GM13976 (cell line): ENCODE results near the gene LRMDA.

ENCODE experiments used
- DNase-seq: peaks from one replicate; pipeline ENCODE4 v3.0.0; 2012; ENCODE audit warnings: low spot score
- CTCF ChIP-seq: IDR thresholded peaks from 2 replicates; pipeline ENCODE4 v1.5.1; 2012; ENCODE audit warnings: borderline replicate concordance, mild to moderate bottlenecking; ENCODE audit not compliant: insufficient read depth; ENCODE audit errors: extremely low read depth, missing control alignments, control extremely low read depth
- in situ Hi-C: fragments of 300-500 bp; cut with MboI; formaldehyde crosslinking; loops from one replicate; pipeline ENCODE4 v1.12.0; 2022; ENCODE audit warnings: low sequenced_read_pairs, mixed read lengths, inconsistent platforms; ENCODE audit not compliant: unreplicated experiment

Gene LRMDA

GRCh38 chr10:75685187-75685586 is 253.8 kb downstream of the LRMDA start:
- TF ChIP-seq CTCF = no peak
- in situ Hi-C loops = no loop called here
- DNase-seq = no peak

GRCh38 chr10:75688506-75689300 is 257.3 kb downstream of the LRMDA start:
- DNase-seq = no peak
- in situ Hi-C loops = no loop called here
- no peak for TF ChIP-seq CTCF

- DNase-seq = no peak
- in situ Hi-C loops = no loop called here
- no peak for TF ChIP-seq CTCF
These were observed 262.1 kb downstream of the LRMDA start for GRCh38 chr10:75693489-75693888.

- in situ Hi-C loops = no loop called here
- TF ChIP-seq CTCF = no peak
- DNase-seq = no peak
These were observed 262.8 kb downstream of the LRMDA start for GRCh38 chr10:75694269-75694668.

- no peak for TF ChIP-seq CTCF
- DNase-seq = no peak
- in situ Hi-C loops = no loop called here
These were observed 263.4 kb downstream of the LRMDA start for GRCh38 chr10:75694790-75695189.

- TF ChIP-seq CTCF = no peak
- in situ Hi-C loops = no loop called here
- no peak for DNase-seq
These were observed 264.6 kb downstream of the LRMDA start for GRCh38 chr10:75695994-75696393.
